Measurements from ENCODE around the gene USP17L30.
"Not testable (repeated sequence)": the region's sequence is repeated elsewhere in the genome, so short reads cannot be mapped to it uniquely, and the experiment has no call there.

USP17L30 gene, protein sequence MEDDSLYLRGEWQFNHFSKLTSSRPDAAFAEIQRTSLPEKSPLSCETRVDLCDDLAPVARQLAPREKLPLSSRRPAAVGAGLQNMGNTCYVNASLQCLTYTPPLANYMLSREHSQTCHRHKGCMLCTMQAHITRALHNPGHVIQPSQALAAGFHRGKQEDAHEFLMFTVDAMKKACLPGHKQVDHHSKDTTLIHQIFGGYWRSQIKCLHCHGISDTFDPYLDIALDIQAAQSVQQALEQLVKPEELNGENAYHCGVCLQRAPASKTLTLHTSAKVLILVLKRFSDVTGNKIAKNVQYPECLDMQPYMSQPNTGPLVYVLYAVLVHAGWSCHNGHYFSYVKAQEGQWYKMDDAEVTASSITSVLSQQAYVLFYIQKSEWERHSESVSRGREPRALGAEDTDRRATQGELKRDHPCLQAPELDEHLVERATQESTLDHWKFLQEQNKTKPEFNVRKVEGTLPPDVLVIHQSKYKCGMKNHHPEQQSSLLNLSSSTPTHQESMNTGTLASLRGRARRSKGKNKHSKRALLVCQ

DNA sequence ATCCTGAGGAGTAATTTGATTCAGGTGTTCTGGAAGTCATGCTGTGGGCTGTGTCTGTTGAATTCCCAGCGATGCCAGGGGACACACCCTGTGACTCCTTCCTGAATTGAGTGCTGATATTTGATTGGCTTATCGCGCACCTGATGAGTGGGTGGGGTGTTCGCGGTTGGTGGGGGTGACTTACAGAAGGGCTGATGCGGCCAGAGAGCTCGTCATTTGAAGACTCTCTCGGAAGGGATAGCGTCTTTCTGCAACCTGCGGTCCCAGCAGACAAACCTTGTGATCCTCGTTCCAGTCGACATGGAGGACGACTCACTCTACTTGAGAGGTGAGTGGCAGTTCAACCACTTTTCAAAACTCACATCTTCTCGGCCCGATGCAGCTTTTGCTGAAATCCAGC lies at the start of gene USP17L30:
Gene USP17L30, plus strand, starts transcription at position 301 of the 400 bp plus-strand sequence. Its CDS starts 0 bp downstream, at position 301.
- not testable (repeated sequence) for DNase-seq

DNA sequence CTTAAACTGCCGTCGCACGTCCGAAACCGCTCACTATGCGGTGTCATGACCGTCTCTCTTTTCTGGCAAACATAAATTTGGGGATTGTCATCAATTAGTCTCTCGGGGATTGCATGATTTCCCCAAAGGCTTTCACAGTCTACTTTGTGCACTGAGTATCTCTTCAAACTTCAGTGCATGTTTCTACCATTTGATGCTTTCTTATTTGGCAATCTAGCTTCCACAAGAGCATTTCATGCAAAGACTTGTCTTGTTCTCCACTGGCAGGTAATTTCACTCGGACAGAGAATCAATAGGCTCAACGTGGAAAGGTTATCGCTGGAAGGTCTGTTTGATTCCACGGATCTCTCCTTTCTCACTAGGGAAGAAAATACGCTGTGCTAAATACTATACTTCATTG lies 38.7 kb upstream of the USP17L30 start:
- not testable (repeated sequence) for DNase-seq

DNA sequence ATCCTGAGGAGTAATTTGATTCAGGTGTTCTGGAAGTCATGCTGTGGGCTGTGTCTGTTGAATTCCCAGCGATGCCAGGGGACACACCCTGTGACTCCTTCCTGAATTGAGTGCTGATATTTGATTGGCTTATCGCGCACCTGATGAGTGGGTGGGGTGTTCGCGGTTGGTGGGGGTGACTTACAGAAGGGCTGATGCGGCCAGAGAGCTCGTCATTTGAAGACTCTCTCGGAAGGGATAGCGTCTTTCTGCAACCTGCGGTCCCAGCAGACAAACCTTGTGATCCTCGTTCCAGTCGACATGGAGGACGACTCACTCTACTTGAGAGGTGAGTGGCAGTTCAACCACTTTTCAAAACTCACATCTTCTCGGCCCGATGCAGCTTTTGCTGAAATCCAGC lies 38.1 kb upstream of the USP17L30 start, which contains the start of gene USP17L24:
Gene USP17L24, plus strand, starts transcription at position 301 of the 400 bp plus-strand sequence. Its CDS starts 0 bp downstream, at position 301.
- DNase-seq = not testable (repeated sequence)

DNA sequence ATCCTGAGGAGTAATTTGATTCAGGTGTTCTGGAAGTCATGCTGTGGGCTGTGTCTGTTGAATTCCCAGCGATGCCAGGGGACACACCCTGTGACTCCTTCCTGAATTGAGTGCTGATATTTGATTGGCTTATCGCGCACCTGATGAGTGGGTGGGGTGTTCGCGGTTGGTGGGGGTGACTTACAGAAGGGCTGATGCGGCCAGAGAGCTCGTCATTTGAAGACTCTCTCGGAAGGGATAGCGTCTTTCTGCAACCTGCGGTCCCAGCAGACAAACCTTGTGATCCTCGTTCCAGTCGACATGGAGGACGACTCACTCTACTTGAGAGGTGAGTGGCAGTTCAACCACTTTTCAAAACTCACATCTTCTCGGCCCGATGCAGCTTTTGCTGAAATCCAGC lies 33.3 kb upstream of the USP17L30 start, which contains the start of gene USP17L25:
Gene USP17L25, plus strand, starts transcription at position 301 of the 400 bp plus-strand sequence. Its CDS starts 0 bp downstream, at position 301.
- not testable (repeated sequence) for DNase-seq

DNA sequence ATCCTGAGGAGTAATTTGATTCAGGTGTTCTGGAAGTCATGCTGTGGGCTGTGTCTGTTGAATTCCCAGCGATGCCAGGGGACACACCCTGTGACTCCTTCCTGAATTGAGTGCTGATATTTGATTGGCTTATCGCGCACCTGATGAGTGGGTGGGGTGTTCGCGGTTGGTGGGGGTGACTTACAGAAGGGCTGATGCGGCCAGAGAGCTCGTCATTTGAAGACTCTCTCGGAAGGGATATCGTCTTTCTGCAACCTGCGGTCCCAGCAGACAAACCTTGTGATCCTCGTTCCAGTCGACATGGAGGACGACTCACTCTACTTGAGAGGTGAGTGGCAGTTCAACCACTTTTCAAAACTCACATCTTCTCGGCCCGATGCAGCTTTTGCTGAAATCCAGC lies 28.6 kb upstream of the USP17L30 start, which contains the start of gene USP17L26:
Gene USP17L26, plus strand, starts transcription at position 301 of the 400 bp plus-strand sequence. Its CDS starts 0 bp downstream, at position 301.
- not testable (repeated sequence) for DNase-seq

DNA sequence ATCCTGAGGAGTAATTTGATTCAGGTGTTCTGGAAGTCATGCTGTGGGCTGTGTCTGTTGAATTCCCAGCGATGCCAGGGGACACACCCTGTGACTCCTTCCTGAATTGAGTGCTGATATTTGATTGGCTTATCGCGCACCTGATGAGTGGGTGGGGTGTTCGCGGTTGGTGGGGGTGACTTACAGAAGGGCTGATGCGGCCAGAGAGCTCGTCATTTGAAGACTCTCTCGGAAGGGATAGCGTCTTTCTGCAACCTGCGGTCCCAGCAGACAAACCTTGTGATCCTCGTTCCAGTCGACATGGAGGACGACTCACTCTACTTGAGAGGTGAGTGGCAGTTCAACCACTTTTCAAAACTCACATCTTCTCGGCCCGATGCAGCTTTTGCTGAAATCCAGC lies 23.8 kb upstream of the USP17L30 start, which contains the start of gene USP17L5:
Gene USP17L5, plus strand, starts transcription at position 301 of the 400 bp plus-strand sequence. Its CDS starts 0 bp downstream, at position 301.
- not testable (repeated sequence) for DNase-seq

DNA sequence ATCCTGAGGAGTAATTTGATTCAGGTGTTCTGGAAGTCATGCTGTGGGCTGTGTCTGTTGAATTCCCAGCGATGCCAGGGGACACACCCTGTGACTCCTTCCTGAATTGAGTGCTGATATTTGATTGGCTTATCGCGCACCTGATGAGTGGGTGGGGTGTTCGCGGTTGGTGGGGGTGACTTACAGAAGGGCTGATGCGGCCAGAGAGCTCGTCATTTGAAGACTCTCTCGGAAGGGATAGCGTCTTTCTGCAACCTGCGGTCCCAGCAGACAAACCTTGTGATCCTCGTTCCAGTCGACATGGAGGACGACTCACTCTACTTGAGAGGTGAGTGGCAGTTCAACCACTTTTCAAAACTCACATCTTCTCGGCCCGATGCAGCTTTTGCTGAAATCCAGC lies 19.1 kb upstream of the USP17L30 start, which contains the start of gene USP17L27:
Gene USP17L27, plus strand, starts transcription at position 301 of the 400 bp plus-strand sequence. Its CDS starts 0 bp downstream, at position 301.
- DNase-seq = not testable (repeated sequence)

DNA sequence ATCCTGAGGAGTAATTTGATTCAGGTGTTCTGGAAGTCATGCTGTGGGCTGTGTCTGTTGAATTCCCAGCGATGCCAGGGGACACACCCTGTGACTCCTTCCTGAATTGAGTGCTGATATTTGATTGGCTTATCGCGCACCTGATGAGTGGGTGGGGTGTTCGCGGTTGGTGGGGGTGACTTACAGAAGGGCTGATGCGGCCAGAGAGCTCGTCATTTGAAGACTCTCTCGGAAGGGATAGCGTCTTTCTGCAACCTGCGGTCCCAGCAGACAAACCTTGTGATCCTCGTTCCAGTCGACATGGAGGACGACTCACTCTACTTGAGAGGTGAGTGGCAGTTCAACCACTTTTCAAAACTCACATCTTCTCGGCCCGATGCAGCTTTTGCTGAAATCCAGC lies 14.3 kb upstream of the USP17L30 start, which contains the start of gene USP17L28:
Gene USP17L28, plus strand, starts transcription at position 301 of the 400 bp plus-strand sequence. Its CDS starts 0 bp downstream, at position 301.
- DNase-seq = not testable (repeated sequence)

DNA sequence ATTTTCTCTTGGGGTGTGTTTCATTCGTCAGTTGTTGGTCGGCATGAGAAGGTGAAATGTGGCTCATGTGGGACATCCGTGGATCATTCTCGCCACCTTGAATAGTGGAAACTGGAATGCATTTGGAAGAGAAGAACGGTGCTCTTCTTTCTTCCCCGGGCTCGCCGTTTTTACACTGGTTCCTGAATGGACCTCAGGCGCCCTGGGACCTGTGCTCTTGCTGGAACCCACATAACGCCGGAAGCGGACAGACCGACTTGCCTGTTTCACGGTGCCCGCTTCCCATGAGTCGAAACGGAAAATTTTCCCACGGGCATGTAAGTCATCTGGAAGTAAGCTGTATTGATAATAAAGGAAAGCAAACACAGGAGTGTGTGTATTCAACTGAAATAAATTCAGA lies 12.1 kb upstream of the USP17L30 start:
- DNase-seq = not testable (repeated sequence)

DNA sequence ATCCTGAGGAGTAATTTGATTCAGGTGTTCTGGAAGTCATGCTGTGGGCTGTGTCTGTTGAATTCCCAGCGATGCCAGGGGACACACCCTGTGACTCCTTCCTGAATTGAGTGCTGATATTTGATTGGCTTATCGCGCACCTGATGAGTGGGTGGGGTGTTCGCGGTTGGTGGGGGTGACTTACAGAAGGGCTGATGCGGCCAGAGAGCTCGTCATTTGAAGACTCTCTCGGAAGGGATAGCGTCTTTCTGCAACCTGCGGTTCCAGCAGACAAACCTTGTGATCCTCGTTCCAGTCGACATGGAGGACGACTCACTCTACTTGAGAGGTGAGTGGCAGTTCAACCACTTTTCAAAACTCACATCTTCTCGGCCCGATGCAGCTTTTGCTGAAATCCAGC lies 9.6 kb upstream of the USP17L30 start, which contains the start of gene USP17L29:
Gene USP17L29, plus strand, starts transcription at position 301 of the 400 bp plus-strand sequence. Its CDS starts 0 bp downstream, at position 301.
- DNase-seq = not testable (repeated sequence)

DNA sequence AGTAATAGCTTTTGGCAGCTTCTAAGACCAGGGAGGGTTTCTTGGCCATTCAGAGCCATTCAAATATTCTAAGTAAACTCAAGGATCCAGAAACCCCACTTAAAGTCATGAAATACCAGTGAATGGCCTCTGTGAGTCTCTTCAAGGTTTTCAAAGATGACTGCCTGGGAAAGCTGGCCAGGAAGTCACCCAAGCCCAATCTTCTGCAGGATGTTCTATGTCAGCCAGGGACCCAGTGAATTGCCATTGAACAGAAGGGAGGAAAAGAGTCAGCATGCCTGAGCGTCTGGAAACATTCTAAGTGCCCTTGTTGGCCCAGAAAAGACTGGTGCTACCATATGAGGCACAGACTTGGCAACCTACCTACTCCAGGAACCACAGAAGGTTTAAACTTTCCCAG lies 17.0 kb downstream of the USP17L30 start:
- not testable (repeated sequence) for DNase-seq

DNA sequence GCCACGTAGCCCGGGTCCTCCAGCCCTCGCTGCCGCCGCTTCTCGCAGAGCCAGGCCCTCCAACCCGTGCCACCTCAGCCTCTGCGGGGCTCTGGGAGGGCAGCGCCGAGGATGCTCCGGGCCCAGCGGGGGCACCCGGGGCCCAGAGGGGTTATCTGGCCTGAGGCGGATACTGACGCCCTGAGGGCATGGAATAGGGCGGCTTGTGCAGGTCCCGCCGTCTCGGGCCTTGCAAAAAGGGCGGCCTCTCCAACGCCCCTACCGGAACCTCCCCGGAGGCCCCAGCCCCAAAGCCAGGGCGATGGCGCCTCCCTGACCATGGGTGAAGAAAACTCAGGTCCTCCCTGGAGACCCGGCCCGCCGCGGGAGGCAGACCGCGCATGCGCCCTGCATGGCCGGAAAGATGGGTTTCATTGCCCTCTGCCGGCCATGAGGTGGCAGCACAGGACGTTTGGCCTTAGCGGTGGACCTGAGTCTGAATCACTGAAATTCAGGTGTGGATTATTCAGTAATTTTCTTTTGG lies 18.1 kb downstream of the USP17L30 start:
- not testable (repeated sequence) for DNase-seq

DNA sequence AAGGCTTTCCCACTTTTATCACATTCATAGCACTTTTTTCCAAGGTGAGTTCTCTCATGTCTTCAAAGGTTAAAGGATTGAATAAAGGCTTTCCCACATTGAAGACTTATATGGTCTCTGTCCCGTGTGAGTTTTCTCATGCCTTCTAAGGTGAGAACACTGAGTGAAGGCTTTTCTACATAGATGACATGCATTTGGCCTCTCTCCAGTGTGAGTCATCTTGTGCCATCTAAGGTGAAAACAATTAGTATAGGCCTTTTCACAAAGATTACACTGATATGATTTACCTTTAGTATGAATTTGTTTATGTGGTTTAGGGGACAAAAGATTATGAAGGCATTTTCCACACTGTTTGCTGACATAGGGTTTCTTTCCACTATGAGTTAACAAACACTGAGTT lies 21.2 kb downstream of the USP17L30 start:
- DNase-seq = no peak

DNA sequence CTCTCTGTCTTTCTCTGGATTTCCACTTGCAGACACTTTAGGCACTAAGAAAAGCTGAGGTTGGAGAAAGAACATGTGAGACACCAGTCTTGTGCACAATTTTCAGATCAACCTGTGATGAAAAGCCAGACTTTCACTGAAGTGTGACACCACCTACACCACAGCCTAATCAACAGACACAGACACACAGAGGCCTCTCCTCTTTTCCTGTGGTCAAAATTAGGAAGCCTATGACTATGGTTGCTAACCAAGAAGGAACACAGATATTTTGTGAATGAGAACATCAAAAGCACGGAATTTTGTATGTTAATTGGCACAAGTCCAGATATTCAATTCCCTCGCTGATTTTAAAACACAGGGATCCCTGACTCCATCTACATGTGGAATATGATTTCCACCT lies 26.1 kb downstream of the USP17L30 start:
- DNase-seq = not testable (repeated sequence)

DNA sequence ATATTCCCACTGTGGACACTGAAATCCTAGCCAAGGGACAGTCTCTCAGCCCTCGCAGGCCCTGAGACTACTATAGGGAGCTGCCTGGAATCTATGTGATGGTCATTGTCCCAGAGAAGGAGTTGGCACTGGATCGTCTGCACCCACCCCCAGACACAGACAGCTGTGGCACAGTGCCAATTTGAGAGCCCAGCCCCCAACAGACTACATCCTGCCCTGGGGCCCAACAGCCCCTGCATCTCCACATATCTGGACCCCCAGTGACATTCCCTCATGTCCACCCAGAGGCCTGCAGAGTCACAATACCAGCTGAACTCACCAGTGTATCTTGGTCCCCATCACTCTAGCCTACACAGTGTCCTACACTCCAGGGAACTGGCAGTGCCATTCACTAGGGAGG lies 42.8 kb downstream of the USP17L30 start:
- not testable (repeated sequence) for DNase-seq

DNA sequence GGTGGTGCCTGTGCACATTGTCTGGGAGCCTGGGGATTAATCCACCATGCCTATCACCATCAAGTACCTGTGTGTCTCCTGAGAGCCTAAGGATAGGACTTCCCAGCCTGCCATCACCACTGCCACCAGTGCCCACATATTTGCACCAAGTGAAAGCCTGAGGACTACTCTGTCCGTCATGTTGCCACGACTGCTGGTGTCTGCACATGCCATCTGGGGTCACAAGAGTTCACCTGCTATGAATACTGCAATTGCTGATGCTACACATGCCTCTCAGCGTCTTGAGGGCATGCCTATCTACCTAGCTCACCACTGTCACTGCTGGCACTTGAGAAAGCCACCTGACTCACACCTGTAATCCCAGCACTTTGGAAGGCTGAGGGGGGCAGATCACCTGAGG lies 43.6 kb downstream of the USP17L30 start:
- DNase-seq = not testable (repeated sequence)

DNA sequence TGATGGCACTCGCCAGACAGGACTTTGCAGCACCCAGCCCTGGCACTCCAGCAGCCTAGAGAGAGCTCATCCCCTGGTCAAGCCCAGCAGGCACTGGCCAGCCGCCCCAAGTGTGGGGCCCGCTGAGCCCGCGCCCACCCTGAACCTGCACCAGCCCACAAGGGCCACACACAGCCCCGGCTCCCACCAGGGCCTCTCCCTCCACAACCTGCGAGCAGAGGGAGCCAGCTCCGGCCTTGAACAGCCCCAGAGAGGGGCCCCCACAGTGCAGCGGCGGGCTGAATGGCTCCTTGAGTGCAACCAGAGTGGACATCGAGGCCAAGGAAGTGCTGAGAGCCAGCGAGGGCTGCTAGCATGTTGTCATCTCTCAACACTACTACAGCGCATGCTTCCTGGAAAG lies 46.9 kb downstream of the USP17L30 start:
- DNase-seq = no peak
